Nephron progenitor cell (in vitro differentiated cells): ENCODE data around the gene LRRIQ1.
A peak's percentile ranks its signal among the peaks of the same experiment; 100 is the strongest.

Experiments
- DNase-seq: peaks from one replicate; pipeline ENCODE4 v3.0.0; 2021
- H3K27ac Mint-ChIP-seq: 2 replicates; pipeline ENCODE4 v1.8.0; 2021; ENCODE audit warnings: mild to moderate bottlenecking, moderate library complexity, mixed read lengths
- H3K27me3 Mint-ChIP-seq: 2 replicates; pipeline ENCODE4 v1.8.0; 2021; ENCODE audit warnings: mild to moderate bottlenecking, low read depth, mixed read lengths; ENCODE audit not compliant: poor library complexity
- H3K36me3 Mint-ChIP-seq: 2 replicates; pipeline ENCODE4 v1.8.0; 2021; ENCODE audit warnings: low read depth, mixed read lengths
- H3K4me1 Mint-ChIP-seq: 2 replicates; pipeline ENCODE4 v1.8.0; 2021; ENCODE audit warnings: mixed read lengths
- H3K4me3 Mint-ChIP-seq: 2 replicates; pipeline ENCODE4 v1.8.0; 2021; ENCODE audit warnings: mild to moderate bottlenecking, moderate library complexity, mixed read lengths
- H3K9me3 Mint-ChIP-seq: 2 replicates; pipeline ENCODE4 v1.8.0; 2021; ENCODE audit warnings: mild to moderate bottlenecking, moderate library complexity, mixed read lengths
- CTCF ChIP-seq: fragments of 200-600 bp; sonication (generic); IDR thresholded peaks from 2 replicates; pipeline ENCODE4 v1.5.0; 2021; ENCODE audit warnings: antibody characterized with exemption

The LRRIQ1 gene

GRCh38 chr12:85036234-85036707, at the start of gene LRRIQ1, which contains the start of gene TSPAN19:
Gene LRRIQ1 (plus strand): TSS chr12:85036351. CDS start chr12:85038177, 1,826 bp downstream.
Gene TSPAN19 (minus strand): TSS chr12:85036277. CDS start chr12:85029946, 6,331 bp downstream.
- H3K27me3 Mint-ChIP-seq, result peaks cover 20% of the 10 kb centered on the region
- no peaks in the 10 kb centered on the region for H3K9me3 Mint-ChIP-seq
- no peaks in the 10 kb centered on the region for H3K36me3 Mint-ChIP-seq
- no peak for TF ChIP-seq CTCF
- H3K4me1 Mint-ChIP-seq, result peaks cover 8% of the 10 kb centered on the region
- peak within 1 kb of the TSS; percentile 90 for H3K4me3 Mint-ChIP-seq
- DNase-seq, result peak; percentile 77
- H3K27ac Mint-ChIP-seq, result peak within 1 kb of the TSS; percentile 98

GRCh38 chr12:84986586-84986985, 49.6 kb upstream of the LRRIQ1 start:
- Mint-ChIP-seq H3K9me3 (no peaks in the 10 kb centered on the region), H3K36me3 (no peaks in the 10 kb centered on the region), H3K27me3 (no peaks in the 10 kb centered on the region), H3K27ac (no peak overlapping the region), H3K4me1 (no peaks in the 10 kb centered on the region), H3K4me3 (no peak overlapping the region)
- no peak for DNase-seq
- TF ChIP-seq CTCF, result no peak

- no peak overlapping the region for H3K4me3 Mint-ChIP-seq
- no peaks in the 10 kb centered on the region for H3K9me3 Mint-ChIP-seq
- no peaks in the 10 kb centered on the region for H3K27me3 Mint-ChIP-seq
- TF ChIP-seq CTCF, result no peak
- no peaks in the 10 kb centered on the region for H3K36me3 Mint-ChIP-seq
- H3K4me1 Mint-ChIP-seq, result peaks cover 14% of the 10 kb centered on the region
- no peak overlapping the region for H3K27ac Mint-ChIP-seq
- no peak for DNase-seq
Observed at GRCh38 chr12:84994426-84994825, 41.7 kb upstream of the LRRIQ1 start.

GRCh38 chr12:84995641-84996040, 40.5 kb upstream of the LRRIQ1 start:
- no peaks in the 10 kb centered on the region for H3K36me3 Mint-ChIP-seq

GRCh38 chr12:84996759-84997158, 39.4 kb upstream of the LRRIQ1 start:
- H3K27ac Mint-ChIP-seq, result no peak overlapping the region
- DNase-seq, result no peak
- H3K9me3 Mint-ChIP-seq, result no peaks in the 10 kb centered on the region
- H3K4me1 Mint-ChIP-seq, result peaks cover 14% of the 10 kb centered on the region
- TF ChIP-seq CTCF, result no peak
- H3K36me3 Mint-ChIP-seq, result no peaks in the 10 kb centered on the region
- no peaks in the 10 kb centered on the region for H3K27me3 Mint-ChIP-seq
- H3K4me3 Mint-ChIP-seq, result no peak overlapping the region

More at GRCh38 chr12:84995641-84996040, 40.5 kb upstream of the LRRIQ1 start:
- Mint-ChIP-seq H3K4me3 (no peak overlapping the region), H3K27ac (no peak overlapping the region), H3K4me1 (peaks cover 14% of the 10 kb centered on the region), H3K9me3 (no peaks in the 10 kb centered on the region), H3K27me3 (no peaks in the 10 kb centered on the region)
- TF ChIP-seq CTCF, result no peak
- no peak for DNase-seq

- Mint-ChIP-seq H3K27ac (no peak overlapping the region), H3K4me3 (no peak overlapping the region), H3K27me3 (no peaks in the 10 kb centered on the region), H3K9me3 (no peaks in the 10 kb centered on the region), H3K4me1 (peaks cover 14% of the 10 kb centered on the region), H3K36me3 (no peaks in the 10 kb centered on the region)
- no peak for DNase-seq
- no peak for TF ChIP-seq CTCF
Observed at GRCh38 chr12:84998341-84998740, 37.8 kb upstream of the LRRIQ1 start.
